Epithelial cell of esophagus (primary cell): ENCODE results near the gene AUTS2.

ENCODE experiments used
- DNase-seq: peaks from one replicate; pipeline ENCODE4 v3.0.0; 2010; ENCODE audit warnings: low read depth
- H3K4me3 ChIP-seq: 2 replicates; pipeline ENCODE4 v1.5.1; 2011; ENCODE audit warnings: mild to moderate bottlenecking, low read length, control low read depth
- CTCF ChIP-seq: IDR thresholded peaks from 2 replicates; pipeline ENCODE4 v1.5.1; 2011; ENCODE audit warnings: low read depth, mild to moderate bottlenecking, low read length, control low read depth, inconsistent platforms; ENCODE audit not compliant: insufficient read depth; ENCODE audit errors: missing control alignments

AUTS2 gene

GRCh38 chr7:69568266-69568665, 30.0 kb upstream of the AUTS2 start:
- H3K4me3 ChIP-seq, result no peak overlapping the region
- no peak for TF ChIP-seq CTCF
- DNase-seq, result peak; percentile 4

GRCh38 chr7:69575651-69576050, 22.6 kb upstream of the AUTS2 start:
- TF ChIP-seq CTCF, result no peak
- no peak for DNase-seq
- H3K4me3 ChIP-seq, result no peak overlapping the region

- DNase-seq, result no peak
- TF ChIP-seq CTCF, result no peak
- H3K4me3 ChIP-seq, result no peak overlapping the region
Observed at GRCh38 chr7:69577221-69577620, 21.1 kb upstream of the AUTS2 start.

- no peak for DNase-seq
- TF ChIP-seq CTCF, result no peak
- no peak overlapping the region for H3K4me3 ChIP-seq
Observed at GRCh38 chr7:69585169-69585568, 13.1 kb upstream of the AUTS2 start.

- no peak for DNase-seq
- no peak for TF ChIP-seq CTCF
Observed at GRCh38 chr7:69586321-69586720, 12.0 kb upstream of the AUTS2 start.

GRCh38 chr7:69588773-69589172, 9.5 kb upstream of the AUTS2 start:
- no peak for TF ChIP-seq CTCF
- DNase-seq, result no peak
- H3K4me3 ChIP-seq, result no peak overlapping the region

More at GRCh38 chr7:69586321-69586720, 12.0 kb upstream of the AUTS2 start:
- H3K4me3 ChIP-seq, result no peak overlapping the region

- H3K4me3 ChIP-seq, result no peak overlapping the region
- TF ChIP-seq CTCF, result no peak
- DNase-seq, result no peak
Observed at GRCh38 chr7:69591805-69592204, 6.5 kb upstream of the AUTS2 start.
